Osteoblast (primary cell): ENCODE measurements around the gene GAS2L2. TPM values are rescaled to one million over a fixed set of nuclear protein-coding genes. Genes with fewer than 3 reads are reported as not detected.

ENCODE experiments used
- DNase-seq: peaks from one replicate; pipeline ENCODE4 v3.0.0; 2011; ENCODE audit warnings: low spot score, mixed read lengths; ENCODE audit not compliant: insufficient read length; ENCODE audit errors: missing footprints
- H2AFZ ChIP-seq: 2 replicates; pipeline ENCODE4 v1.6.0; 2011; ENCODE audit warnings: mild to moderate bottlenecking, low read length
- H3K27ac ChIP-seq: 2 replicates; pipeline ENCODE4 v1.5.1; 2011; ENCODE audit warnings: mild to moderate bottlenecking, low read depth, low read length, moderate library complexity
- H3K27me3 ChIP-seq: 2 replicates; pipeline ENCODE4 v1.6.0; 2012; ENCODE audit warnings: mild to moderate bottlenecking, control low read depth, inconsistent platforms, low read length, moderate library complexity; ENCODE audit not compliant: insufficient read depth
- H3K36me3 ChIP-seq: 2 replicates; pipeline ENCODE4 v1.5.1; 2011; ENCODE audit warnings: mild to moderate bottlenecking, low read length, control low read depth, moderate library complexity; ENCODE audit not compliant: insufficient read depth
- H3K4me1 ChIP-seq: 2 replicates; pipeline ENCODE4 v1.5.1; 2011; ENCODE audit warnings: mild to moderate bottlenecking, low read length, control low read depth, moderate library complexity; ENCODE audit not compliant: insufficient read depth
- H3K4me2 ChIP-seq: 2 replicates; pipeline ENCODE4 v1.6.0; 2011; ENCODE audit warnings: mild to moderate bottlenecking, low read length; ENCODE audit not compliant: insufficient read depth
- H3K4me3 ChIP-seq: fragments of 200-600 bp; sonication (generic); 3 replicates; pipeline ENCODE4 v1.5.1; 2012; ENCODE audit warnings: mild to moderate bottlenecking, low read length, inconsistent platforms; ENCODE audit not compliant: insufficient read depth
- H3K79me2 ChIP-seq: 2 replicates; pipeline ENCODE4 v1.6.0; 2012; ENCODE audit warnings: mild to moderate bottlenecking, low read length, control low read depth, inconsistent platforms; ENCODE audit not compliant: insufficient read depth
- H3K9me3 ChIP-seq: 2 replicates; pipeline ENCODE4 v1.5.1; 2011; ENCODE audit warnings: low read depth, low read length, control low read depth
- H4K20me1 ChIP-seq: 2 replicates; pipeline ENCODE4 v1.6.0; 2012; ENCODE audit warnings: mild to moderate bottlenecking, low read length, control low read depth; ENCODE audit not compliant: insufficient read depth
- CTCF ChIP-seq: IDR thresholded peaks from 2 replicates; pipeline ENCODE4 v1.5.1; 2011; ENCODE audit warnings: mild to moderate bottlenecking, low read depth, low read length, moderate library complexity; ENCODE audit errors: extremely low read depth
- total RNA-seq: library from RNA; depleted of rRNA; stranded (reverse); fragments of >200 nt; gene quantifications from 2 replicates; pipeline ENCODE4 v1.2.3, GENCODE V29; 2012

Gene GAS2L2
- total RNA-seq, 1 donor, result not detected

GRCh38 chr17:35726953-35727460 is 26.0 kb downstream of the GAS2L2 start:
- Histone ChIP-seq H3K36me3 (peaks cover 14% of the 10 kb centered on the region), H3K4me1 (peaks cover 30% of the 10 kb centered on the region), H3K4me3 (no peak overlapping the region), H3K27me3 (no peaks in the 10 kb centered on the region), H3K27ac (peak overlapping the region; percentile 87), H3K79me2 (no peaks in the 10 kb centered on the region), H4K20me1 (no peaks in the 10 kb centered on the region), H2AFZ (no peak overlapping the region), H3K4me2 (peak overlapping the region; percentile 44), H3K9me3 (no peaks in the 10 kb centered on the region)
- DNase-seq, result no peak
- no peak for TF ChIP-seq CTCF

DNA sequence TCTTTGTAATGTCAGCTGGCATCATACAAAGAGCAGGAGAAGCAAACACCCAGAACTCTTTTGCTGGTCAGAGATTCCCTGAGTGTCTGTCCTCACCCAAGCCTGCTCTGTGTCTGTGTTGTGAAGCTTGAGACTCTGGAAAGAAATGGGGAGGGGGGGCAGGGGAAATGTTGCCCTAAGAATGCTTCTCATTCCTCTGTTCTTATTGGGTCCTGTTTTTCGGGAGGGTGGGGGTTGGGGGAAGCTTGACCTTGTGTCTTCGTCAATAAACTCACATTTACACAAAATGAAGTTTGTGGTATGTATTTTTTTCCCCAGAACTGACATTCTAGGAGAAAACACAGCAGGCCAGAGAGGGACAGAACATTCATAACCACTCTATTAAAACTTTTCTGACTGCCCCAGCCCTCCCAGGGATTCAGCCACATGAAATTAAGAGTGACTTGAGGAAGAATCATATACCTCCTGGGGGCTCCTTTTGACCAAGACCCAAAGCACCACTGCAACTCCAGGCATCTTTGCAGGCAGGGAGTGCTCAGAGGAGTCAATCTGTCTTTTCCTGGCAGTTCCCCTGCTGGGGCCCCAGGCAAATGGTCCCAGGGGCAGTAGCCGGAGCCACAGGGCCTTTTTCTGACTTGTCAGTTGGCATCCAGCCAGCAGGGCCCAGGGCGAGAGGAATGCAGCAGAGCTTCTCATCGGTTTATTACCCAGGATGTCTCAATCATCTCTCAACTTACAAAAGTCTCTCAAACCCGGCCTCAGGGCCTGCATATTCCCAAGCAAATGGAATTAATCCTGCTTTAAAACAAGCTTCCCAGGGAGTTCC is 26.7 kb downstream of the GAS2L2 start:
- Histone ChIP-seq H3K27me3 (no peaks in the 10 kb centered on the region), H3K9me3 (no peaks in the 10 kb centered on the region), H3K4me3 (peak overlapping the region; percentile 3), H4K20me1 (no peaks in the 10 kb centered on the region), H3K4me2 (peak overlapping the region; percentile 44), H3K36me3 (peaks cover 14% of the 10 kb centered on the region), H3K4me1 (peaks cover 29% of the 10 kb centered on the region), H2AFZ (no peak overlapping the region), H3K27ac (peak overlapping the region; percentile 87), H3K79me2 (no peaks in the 10 kb centered on the region)
- peak; percentile 97 for DNase-seq
- TF ChIP-seq CTCF, result no peak

GRCh38 chr17:35725802-35726126 is 27.3 kb downstream of the GAS2L2 start:
- H3K4me1 ChIP-seq, result peaks cover 24% of the 10 kb centered on the region
- H3K27ac ChIP-seq, result peak overlapping the region; percentile 87
- H3K79me2 ChIP-seq, result no peaks in the 10 kb centered on the region
- H3K4me3 ChIP-seq, result no peak overlapping the region
- no peak for TF ChIP-seq CTCF
- peak; percentile 32 for DNase-seq
- H3K9me3 ChIP-seq, result no peaks in the 10 kb centered on the region
- H3K36me3 ChIP-seq, result peaks cover 14% of the 10 kb centered on the region
- H3K4me2 ChIP-seq, result peak overlapping the region; percentile 29
- no peak overlapping the region for H2AFZ ChIP-seq
- H4K20me1 ChIP-seq, result no peaks in the 10 kb centered on the region
- H3K27me3 ChIP-seq, result no peaks in the 10 kb centered on the region

GRCh38 chr17:35725058-35725457 is 28.0 kb downstream of the GAS2L2 start:
- no peak for DNase-seq
- Histone ChIP-seq H3K4me2 (no peak overlapping the region), H2AFZ (no peak overlapping the region), H3K27me3 (no peaks in the 10 kb centered on the region), H4K20me1 (no peaks in the 10 kb centered on the region), H3K4me1 (peaks cover 24% of the 10 kb centered on the region), H3K27ac (no peak overlapping the region), H3K9me3 (no peaks in the 10 kb centered on the region), H3K4me3 (no peak overlapping the region), H3K79me2 (no peaks in the 10 kb centered on the region), H3K36me3 (peaks cover 15% of the 10 kb centered on the region)
- no peak for TF ChIP-seq CTCF
